Subcutaneous adipose tissue (tissue), 4 donors: ENCODE measurements around the gene RPL26. TPM values are rescaled to one million over a fixed set of nuclear protein-coding genes. Genes with fewer than 3 reads are reported as not detected.

Source experiments
- CTCF ChIP-seq: fragments of 450-650 bp; IDR thresholded peaks from one replicate; pipeline ENCODE4 v1.5.1; 2016; ENCODE audit warnings: low read depth, mild to moderate bottlenecking, control low read depth, antibody characterized with exemption, moderate library complexity
- total RNA-seq, 4 donors: library from RNA; depleted of rRNA; stranded (reverse); fragments of >200 nt; gene quantifications; one replicate each; pipeline ENCODE4 v1.1.0, GENCODE V29; 2016

The RPL26 gene
- total RNA-seq, 4 donors from 2014 or later = 2,871 to 4,677 (median 3,762) TPM

GRCh38 chr17:8418471-8418870 lies 35.5 kb upstream of the RPL26 start:
- TF ChIP-seq CTCF = no peak

- TF ChIP-seq CTCF = no peak
Measured at GRCh38 chr17:8417806-8418205, 34.8 kb upstream of the RPL26 start.

GRCh38 chr17:8413938-8414337 lies 30.9 kb upstream of the RPL26 start:
- no peak for TF ChIP-seq CTCF

- no peak for TF ChIP-seq CTCF
Measured at GRCh38 chr17:8413328-8413727, 30.3 kb upstream of the RPL26 start.

GRCh38 chr17:8412089-8412488 lies 29.1 kb upstream of the RPL26 start:
- TF ChIP-seq CTCF = no peak

GRCh38 chr17:8410883-8411238 lies 27.9 kb upstream of the RPL26 start:
- no peak for TF ChIP-seq CTCF

- no peak for TF ChIP-seq CTCF
Measured at GRCh38 chr17:8409966-8410882, 27.2 kb upstream of the RPL26 start.
